Neural cell (in vitro differentiated cells): ENCODE measurements around the gene GGA1.

Source experiments
- EP300 ChIP-seq: fragments of 450-650 bp; conservative IDR thresholded peaks from 2 replicates; pipeline ENCODE4 v1.6.1; 2014; ENCODE audit warnings: antibody characterized with exemption, mild to moderate bottlenecking, moderate library complexity; ENCODE audit not compliant: poor library complexity, severe bottlenecking
- EZH2 ChIP-seq: fragments of 200-600, 300-800 bp; shearing (Covaris generic), sonication (generic); IDR thresholded peaks from 2 replicates; pipeline ENCODE4 v1.6.1; 2014; ENCODE audit warnings: antibody characterized with exemption, low read length, borderline replicate concordance, mild to moderate bottlenecking; ENCODE audit not compliant: insufficient read depth, poor library complexity, severe bottlenecking
- POLR2AphosphoS5 ChIP-seq: IDR thresholded peaks from 2 replicates; pipeline ENCODE4 v1.6.1; 2012
- RAD21 ChIP-seq: fragments of 450-650 bp; conservative IDR thresholded peaks from 2 replicates; pipeline ENCODE4 v1.6.1; 2014; ENCODE audit warnings: antibody characterized with exemption, mild to moderate bottlenecking, moderate library complexity
- SMC3 ChIP-seq: fragments of 450-650 bp; conservative IDR thresholded peaks from 2 replicates; pipeline ENCODE4 v1.6.1; 2014; ENCODE audit warnings: antibody characterized with exemption, mild to moderate bottlenecking, moderate library complexity; ENCODE audit not compliant: poor library complexity
- TAF1 ChIP-seq: IDR thresholded peaks from 2 replicates; pipeline ENCODE4 v1.6.1; 2012; ENCODE audit warnings: low read depth
- TF ChIP-seq, protein P1 (sequence below): fragments of 450-650 bp; IDR thresholded peaks from 2 replicates; pipeline ENCODE4 v1.5.1; 2014; ENCODE audit warnings: antibody characterized with exemption, mild to moderate bottlenecking, moderate library complexity; ENCODE audit not compliant: poor library complexity, severe bottlenecking
- TF ChIP-seq, protein P2 (sequence below): IDR thresholded peaks from 2 replicates; pipeline ENCODE4 v1.6.1; 2012; ENCODE audit warnings: borderline replicate concordance

- TF ChIP-seq, protein P1, sequence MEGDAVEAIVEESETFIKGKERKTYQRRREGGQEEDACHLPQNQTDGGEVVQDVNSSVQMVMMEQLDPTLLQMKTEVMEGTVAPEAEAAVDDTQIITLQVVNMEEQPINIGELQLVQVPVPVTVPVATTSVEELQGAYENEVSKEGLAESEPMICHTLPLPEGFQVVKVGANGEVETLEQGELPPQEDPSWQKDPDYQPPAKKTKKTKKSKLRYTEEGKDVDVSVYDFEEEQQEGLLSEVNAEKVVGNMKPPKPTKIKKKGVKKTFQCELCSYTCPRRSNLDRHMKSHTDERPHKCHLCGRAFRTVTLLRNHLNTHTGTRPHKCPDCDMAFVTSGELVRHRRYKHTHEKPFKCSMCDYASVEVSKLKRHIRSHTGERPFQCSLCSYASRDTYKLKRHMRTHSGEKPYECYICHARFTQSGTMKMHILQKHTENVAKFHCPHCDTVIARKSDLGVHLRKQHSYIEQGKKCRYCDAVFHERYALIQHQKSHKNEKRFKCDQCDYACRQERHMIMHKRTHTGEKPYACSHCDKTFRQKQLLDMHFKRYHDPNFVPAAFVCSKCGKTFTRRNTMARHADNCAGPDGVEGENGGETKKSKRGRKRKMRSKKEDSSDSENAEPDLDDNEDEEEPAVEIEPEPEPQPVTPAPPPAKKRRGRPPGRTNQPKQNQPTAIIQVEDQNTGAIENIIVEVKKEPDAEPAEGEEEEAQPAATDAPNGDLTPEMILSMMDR: no peak
- no peak for TF ChIP-seq POLR2AphosphoS5
- no peak for TF ChIP-seq EP300
- TF ChIP-seq, protein P2, sequence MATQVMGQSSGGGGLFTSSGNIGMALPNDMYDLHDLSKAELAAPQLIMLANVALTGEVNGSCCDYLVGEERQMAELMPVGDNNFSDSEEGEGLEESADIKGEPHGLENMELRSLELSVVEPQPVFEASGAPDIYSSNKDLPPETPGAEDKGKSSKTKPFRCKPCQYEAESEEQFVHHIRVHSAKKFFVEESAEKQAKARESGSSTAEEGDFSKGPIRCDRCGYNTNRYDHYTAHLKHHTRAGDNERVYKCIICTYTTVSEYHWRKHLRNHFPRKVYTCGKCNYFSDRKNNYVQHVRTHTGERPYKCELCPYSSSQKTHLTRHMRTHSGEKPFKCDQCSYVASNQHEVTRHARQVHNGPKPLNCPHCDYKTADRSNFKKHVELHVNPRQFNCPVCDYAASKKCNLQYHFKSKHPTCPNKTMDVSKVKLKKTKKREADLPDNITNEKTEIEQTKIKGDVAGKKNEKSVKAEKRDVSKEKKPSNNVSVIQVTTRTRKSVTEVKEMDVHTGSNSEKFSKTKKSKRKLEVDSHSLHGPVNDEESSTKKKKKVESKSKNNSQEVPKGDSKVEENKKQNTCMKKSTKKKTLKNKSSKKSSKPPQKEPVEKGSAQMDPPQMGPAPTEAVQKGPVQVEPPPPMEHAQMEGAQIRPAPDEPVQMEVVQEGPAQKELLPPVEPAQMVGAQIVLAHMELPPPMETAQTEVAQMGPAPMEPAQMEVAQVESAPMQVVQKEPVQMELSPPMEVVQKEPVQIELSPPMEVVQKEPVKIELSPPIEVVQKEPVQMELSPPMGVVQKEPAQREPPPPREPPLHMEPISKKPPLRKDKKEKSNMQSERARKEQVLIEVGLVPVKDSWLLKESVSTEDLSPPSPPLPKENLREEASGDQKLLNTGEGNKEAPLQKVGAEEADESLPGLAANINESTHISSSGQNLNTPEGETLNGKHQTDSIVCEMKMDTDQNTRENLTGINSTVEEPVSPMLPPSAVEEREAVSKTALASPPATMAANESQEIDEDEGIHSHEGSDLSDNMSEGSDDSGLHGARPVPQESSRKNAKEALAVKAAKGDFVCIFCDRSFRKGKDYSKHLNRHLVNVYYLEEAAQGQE: no peak
- TF ChIP-seq EZH2: no peak
- no peak for TF ChIP-seq RAD21
- TF ChIP-seq SMC3: no peak
- TF ChIP-seq TAF1: no peak
Measured at GRCh38 chr22:37618072-37618656, 9.5 kb downstream of the GGA1 start.
